Upper lobe of right lung (tissue), 1 donor: ENCODE results near the gene C3orf20. TPM values are rescaled to one million over a fixed set of nuclear protein-coding genes. Genes with fewer than 3 reads are reported as not detected.
A peak's percentile ranks its signal among the peaks of the same experiment; 100 is the strongest.

Experiments
- ATAC-seq: fragments of 200-7000 bp; cut with Tn5 transposase; one replicate; pipeline ENCODE4 v1.9.1; 2020; ENCODE audit warnings: mild to moderate bottlenecking, moderate library complexity
- DNase-seq: peaks from one replicate; pipeline ENCODE4 v3.0.0-alpha.2; 2020
- H3K27ac ChIP-seq: fragments of 200-600 bp; one replicate; pipeline ENCODE4 v1.8.0; 2022
- H3K27me3 ChIP-seq: fragments of 200-600 bp; one replicate; pipeline ENCODE4 v1.8.0; 2022; ENCODE audit warnings: mild to moderate bottlenecking
- H3K36me3 ChIP-seq: fragments of 200-600 bp; one replicate; pipeline ENCODE4 v1.8.0; 2022
- H3K4me1 ChIP-seq: fragments of 200-600 bp; one replicate; pipeline ENCODE4 v1.8.0; 2022
- H3K4me3 ChIP-seq: fragments of 200-600 bp; one replicate; pipeline ENCODE4 v1.8.0; 2022; ENCODE audit warnings: mild to moderate bottlenecking
- H3K9me3 ChIP-seq: fragments of 200-600 bp; one replicate; pipeline ENCODE4 v1.8.0; 2022
- intact Hi-C: fragments of 100-400 bp; cut with DNase I; formaldehyde crosslinking; loops from one replicate; pipeline ENCODE4 v1.11.0; 2022
- total RNA-seq: library from RNA; stranded (reverse); fragmentation: NEBNext Ultra II Directional; extraction: Animal tissue kit (Norgen Biotek cat#: 25700); gene quantifications from one replicate; pipeline ENCODE4 v1.2.1, GENCODE V29; 2021
- TF ChIP-seq, protein P1 (sequence below): fragments of 200-600 bp; IDR thresholded peaks from one replicate; pipeline ENCODE4 v1.8.0; 2022; ENCODE audit warnings: antibody characterized with exemption
- donor health status: DM: no; HTN: yes; CAD: no; lungs with severe emphysema.

C3orf20 gene
- total RNA-seq, 1 donor from 2014 or later, result 0.14 TPM

DNA sequence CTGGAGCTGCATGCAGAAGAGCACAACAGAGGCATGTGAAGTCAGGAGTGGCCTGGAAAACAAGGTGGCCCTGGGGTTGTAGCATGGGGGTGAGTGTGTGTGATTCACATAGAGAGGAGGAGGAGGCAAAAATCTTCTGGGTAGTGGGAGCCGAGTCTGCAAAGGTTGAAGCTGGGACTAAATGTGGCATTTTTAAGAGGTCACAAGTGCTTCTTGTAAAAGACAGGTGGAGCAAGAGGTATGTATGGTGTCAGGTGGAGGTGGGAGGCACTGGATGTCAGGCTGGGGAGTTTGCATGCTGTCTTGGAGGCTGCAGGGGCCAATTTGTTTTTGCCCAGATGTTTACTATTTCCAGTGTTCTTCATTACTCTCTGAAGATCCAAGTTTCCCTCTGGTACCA lies 42.4 kb downstream of the C3orf20 start:
- no peak overlapping the region for H3K27ac ChIP-seq
- H3K9me3 ChIP-seq, result no peaks in the 10 kb centered on the region
- no peak overlapping the region for H3K4me3 ChIP-seq
- DNase-seq (no peak), ATAC-seq (no peak)
- no peaks in the 10 kb centered on the region for H3K36me3 ChIP-seq
- intact Hi-C loops, result no loop called here
- H3K27me3 ChIP-seq, result no peaks in the 10 kb centered on the region
- no peaks in the 10 kb centered on the region for H3K4me1 ChIP-seq
- TF ChIP-seq, protein P1, sequence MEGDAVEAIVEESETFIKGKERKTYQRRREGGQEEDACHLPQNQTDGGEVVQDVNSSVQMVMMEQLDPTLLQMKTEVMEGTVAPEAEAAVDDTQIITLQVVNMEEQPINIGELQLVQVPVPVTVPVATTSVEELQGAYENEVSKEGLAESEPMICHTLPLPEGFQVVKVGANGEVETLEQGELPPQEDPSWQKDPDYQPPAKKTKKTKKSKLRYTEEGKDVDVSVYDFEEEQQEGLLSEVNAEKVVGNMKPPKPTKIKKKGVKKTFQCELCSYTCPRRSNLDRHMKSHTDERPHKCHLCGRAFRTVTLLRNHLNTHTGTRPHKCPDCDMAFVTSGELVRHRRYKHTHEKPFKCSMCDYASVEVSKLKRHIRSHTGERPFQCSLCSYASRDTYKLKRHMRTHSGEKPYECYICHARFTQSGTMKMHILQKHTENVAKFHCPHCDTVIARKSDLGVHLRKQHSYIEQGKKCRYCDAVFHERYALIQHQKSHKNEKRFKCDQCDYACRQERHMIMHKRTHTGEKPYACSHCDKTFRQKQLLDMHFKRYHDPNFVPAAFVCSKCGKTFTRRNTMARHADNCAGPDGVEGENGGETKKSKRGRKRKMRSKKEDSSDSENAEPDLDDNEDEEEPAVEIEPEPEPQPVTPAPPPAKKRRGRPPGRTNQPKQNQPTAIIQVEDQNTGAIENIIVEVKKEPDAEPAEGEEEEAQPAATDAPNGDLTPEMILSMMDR, result no peak

DNA sequence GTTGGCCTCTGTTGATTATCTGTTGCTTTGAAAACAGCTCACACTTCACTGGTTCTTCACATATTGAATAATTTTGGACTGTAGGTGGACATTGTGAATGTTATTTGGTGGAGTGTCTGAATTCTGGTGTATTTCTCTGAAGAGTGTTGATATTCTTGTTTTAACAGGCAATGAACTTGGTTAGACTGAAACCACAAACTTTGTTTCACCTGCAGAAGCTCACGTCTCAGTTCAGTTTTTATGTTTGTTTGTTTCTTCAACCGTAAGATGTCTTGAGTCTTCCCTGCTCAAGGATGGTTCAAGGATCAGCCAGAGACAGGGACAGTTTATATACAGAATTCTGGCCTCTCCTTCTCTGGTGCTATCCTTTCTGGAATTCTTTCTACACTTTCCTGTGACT lies 43.6 kb downstream of the C3orf20 start:
- Histone ChIP-seq H3K4me1 (no peaks in the 10 kb centered on the region), H3K36me3 (no peaks in the 10 kb centered on the region), H3K27me3 (no peaks in the 10 kb centered on the region), H3K27ac (no peak overlapping the region), H3K9me3 (no peaks in the 10 kb centered on the region), H3K4me3 (no peak overlapping the region)
- ATAC-seq (no peak), DNase-seq (no peak)
- intact Hi-C loops, result no loop called here
- TF ChIP-seq, protein P1, result no peak

DNA sequence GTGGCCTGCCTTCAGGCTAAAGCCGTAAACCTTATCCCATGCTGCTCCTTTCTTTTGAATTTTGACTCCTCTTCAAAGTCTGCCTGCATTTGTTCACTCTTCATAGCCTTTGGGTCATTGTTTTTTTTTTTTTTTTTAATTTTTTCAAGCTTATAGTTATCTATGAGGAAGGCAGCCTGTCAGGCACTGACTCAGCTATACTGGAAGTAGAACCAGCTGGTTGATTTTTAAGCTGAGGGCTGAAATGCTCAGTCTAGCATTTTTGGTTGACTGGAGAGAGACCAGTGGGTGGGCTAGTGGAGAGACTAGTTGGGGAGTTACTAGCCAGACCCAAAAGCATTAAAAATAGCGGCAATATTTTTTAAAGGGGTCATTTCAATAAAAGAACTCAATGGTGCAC lies 44.1 kb downstream of the C3orf20 start:
- H3K27me3 ChIP-seq, result no peaks in the 10 kb centered on the region
- H3K4me3 ChIP-seq, result no peak overlapping the region
- no peak overlapping the region for H3K27ac ChIP-seq
- no peak for DNase-seq
- intact Hi-C loops, result no loop called here
- TF ChIP-seq, protein P1, result no peak
- ATAC-seq, result no peak
- no peaks in the 10 kb centered on the region for H3K4me1 ChIP-seq
- no peaks in the 10 kb centered on the region for H3K9me3 ChIP-seq
- no peaks in the 10 kb centered on the region for H3K36me3 ChIP-seq

DNA sequence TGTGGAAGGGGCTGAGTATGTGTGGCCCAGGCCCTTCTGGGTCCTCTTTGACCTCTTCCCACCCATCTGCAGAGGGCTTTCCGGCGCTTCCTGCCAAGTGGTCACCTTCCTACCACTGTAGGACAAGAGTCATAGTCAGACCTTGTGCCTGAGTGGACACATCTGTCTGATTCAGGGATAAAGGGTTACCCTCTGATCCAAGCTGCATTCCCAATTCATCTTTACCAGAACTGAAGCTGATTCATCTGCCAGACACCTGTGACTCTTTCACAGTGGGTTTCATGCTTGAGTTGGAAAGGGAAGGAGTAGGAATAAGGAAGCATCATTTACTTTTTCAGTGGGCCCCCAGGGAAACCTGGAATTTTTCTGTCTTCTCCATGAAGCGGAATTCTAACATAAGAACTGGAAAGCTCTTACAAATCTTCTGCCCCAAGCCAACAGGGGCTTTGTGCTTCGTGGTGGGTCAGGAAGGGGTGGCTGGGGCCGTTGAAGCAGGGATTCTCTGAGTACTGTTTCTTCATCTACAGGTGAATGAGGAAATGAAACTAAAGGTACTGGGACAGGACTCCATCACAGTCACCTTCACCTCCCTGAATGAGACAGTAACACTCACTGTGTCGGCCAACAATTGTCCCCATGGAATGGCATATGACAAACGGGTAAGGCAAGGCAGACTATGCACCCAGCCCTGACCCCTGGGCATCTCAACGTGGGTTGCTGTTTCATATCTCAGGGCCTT lies 46.4 kb downstream of the C3orf20 start:
- Histone ChIP-seq H3K4me3 (no peak overlapping the region), H3K27ac (no peak overlapping the region), H3K9me3 (no peaks in the 10 kb centered on the region), H3K4me1 (peaks cover 9% of the 10 kb centered on the region), H3K36me3 (no peaks in the 10 kb centered on the region), H3K27me3 (no peaks in the 10 kb centered on the region)
- intact Hi-C loops, result no loop called here
- TF ChIP-seq, protein P1, result no peak
- ATAC-seq (no peak), DNase-seq (no peak)

GRCh38 chr3:14725013-14725412 lies 50.1 kb downstream of the C3orf20 start:
- Histone ChIP-seq H3K36me3 (no peaks in the 10 kb centered on the region), H3K27me3 (no peaks in the 10 kb centered on the region), H3K4me3 (no peak overlapping the region), H3K4me1 (peaks cover 9% of the 10 kb centered on the region), H3K27ac (no peak overlapping the region), H3K9me3 (no peaks in the 10 kb centered on the region)
- TF ChIP-seq, protein P1, result no peak
- ATAC-seq (peak; percentile 33), DNase-seq (no peak)
- intact Hi-C loops, result no loop called here
